SK-N-SH (cell line): ENCODE measurements around the gene TANC1. TPM values are rescaled to one million over a fixed set of nuclear protein-coding genes. Genes with fewer than 3 reads are reported as not detected.

ENCODE experiments used
- CTCF ChIA-PET: fragments of 300-600, 350-600 bp; formaldehyde crosslinking; extraction: SDS; loops from one replicate; lab custom pipeline; 2021; lab: Yijun Ruan, JAX
- POLR2A ChIA-PET: fragments of 350-600 bp; sonication (Branson Sonifier 250); formaldehyde crosslinking; extraction: SDS; loops from one replicate; lab custom pipeline; 2020; ENCODE audit warnings: antibody characterized with exemption, inconsistent platforms; lab: Yijun Ruan, JAX
- DNase-seq: peaks from one replicate; pipeline ENCODE4 v3.0.0; 2012
- H2AFZ ChIP-seq: fragments of 200-600 bp; sonication (generic); 2 replicates; pipeline ENCODE4 v1.8.1; 2016; ENCODE audit warnings: antibody characterized with exemption, mild to moderate bottlenecking, low read depth
- H3F3A ChIP-seq: fragments of 200-600 bp; sonication (generic); replicated peaks from 2 replicates; pipeline ENCODE3; 2016; ENCODE audit warnings: antibody characterized with exemption, mild to moderate bottlenecking; ENCODE audit not compliant: insufficient read depth
- H3K27ac ChIP-seq, 2 experiments: fragments of 200-500 bp in 1 of 2; fragments of 200-600 bp in 1 of 2; sonication (Bioruptor generic) in 1 of 2; sonication (generic), shearing (Covaris generic) in 1 of 2; 2 replicates each; pipeline versions ENCODE4 v1.5.1 to v1.6.1; 2014 to 2016; ENCODE audit warnings: low read depth in 2 of 2, inconsistent platforms in 1 of 2, low read length in 1 of 2, mild to moderate bottlenecking in 1 of 2, mixed read lengths in 1 of 2
- H3K27me3 ChIP-seq: fragments of 200-600 bp; sonication (generic), shearing (Covaris generic); 2 replicates; pipeline ENCODE4 v1.6.1; 2016; ENCODE audit warnings: mixed run types; ENCODE audit not compliant: insufficient read depth
- H3K36me3 ChIP-seq, 2 experiments: fragments of 200-500 bp in 1 of 2; fragments of 200-600 bp in 1 of 2; sonication (Bioruptor generic) in 1 of 2; sonication (generic) in 1 of 2; replicated peaks in 1 of 2; 2 replicates each; pipeline versions ENCODE3 to v1.5.1; 2014 to 2016; ENCODE audit warnings: low read length in 1 of 2, mild to moderate bottlenecking in 1 of 2; ENCODE audit not compliant: insufficient read depth in 2 of 2, control insufficient read depth in 1 of 2
- H3K4me1 ChIP-seq, 2 experiments: fragments of 200-500 bp in 1 of 2; fragments of 200-600 bp in 1 of 2; sonication (Bioruptor generic) in 1 of 2; sonication (generic), shearing (Covaris generic) in 1 of 2; 2 replicates each; pipeline versions ENCODE4 v1.5.1 to v1.6.1; 2014 to 2016; ENCODE audit warnings: low read depth in 1 of 2, low read length in 1 of 2, mixed run types in 1 of 2; ENCODE audit not compliant: insufficient read depth in 2 of 2, control insufficient read depth in 1 of 2
- H3K4me2 ChIP-seq: fragments of 200-600 bp; sonication (generic), shearing (Covaris generic); 2 replicates; pipeline ENCODE4 v1.6.1; 2017; ENCODE audit warnings: mixed run types
- H3K4me3 ChIP-seq, 2 experiments: fragments of 200-500 bp in 1 of 2; fragments of 200-600 bp in 1 of 2; sonication (Bioruptor generic) in 1 of 2; sonication (generic), shearing (Covaris generic) in 1 of 2; 2 replicates each; pipeline versions ENCODE4 v1.5.1 to v1.8.1; 2014 to 2016; ENCODE audit warnings: low read depth in 2 of 2, inconsistent platforms in 1 of 2, low read length in 1 of 2, mild to moderate bottlenecking in 1 of 2, mixed read lengths in 1 of 2, moderate library complexity in 1 of 2
- H3K79me2 ChIP-seq: fragments of 200-600 bp; sonication (generic); 2 replicates; pipeline ENCODE4 v1.8.1; 2017; ENCODE audit warnings: mild to moderate bottlenecking; ENCODE audit not compliant: insufficient read depth
- H3K9ac ChIP-seq: fragments of 200-600 bp; sonication (generic); 2 replicates; pipeline ENCODE4 v1.6.1; 2017; ENCODE audit warnings: mixed run types
- H3K9me2 ChIP-seq: fragments of 200-600 bp; sonication (generic); 2 replicates; pipeline ENCODE4 v1.6.1; 2017; ENCODE audit warnings: mixed run types
- H3K9me3 ChIP-seq: fragments of 200-600 bp; sonication (generic); 2 replicates; pipeline ENCODE4 v1.6.1; 2017; ENCODE audit warnings: mixed run types, mild to moderate bottlenecking, moderate library complexity
- H4K20me1 ChIP-seq: fragments of 200-600 bp; sonication (generic); 2 replicates; pipeline ENCODE4 v1.6.1; 2017; ENCODE audit warnings: mild to moderate bottlenecking, mixed run types; ENCODE audit not compliant: insufficient read depth
- EP300 ChIP-seq, 2 experiments: IDR thresholded peaks; 2 replicates each; pipeline versions ENCODE4 v1.4.0 to v1.6.1; 2012; ENCODE audit warnings: borderline replicate concordance in 1 of 2, low read depth in 1 of 2, low read length in 1 of 2
- EZH2phosphoT487 ChIP-seq: fragments of 200-600 bp; sonication (generic); IDR thresholded peaks from 2 replicates; pipeline ENCODE4 v1.6.1; 2017; ENCODE audit warnings: low read depth, mixed run types, mild to moderate bottlenecking, antibody characterized with exemption, moderate library complexity, borderline replicate concordance
- FOXM1 ChIP-seq: IDR thresholded peaks from 2 replicates; pipeline ENCODE4 v1.4.0; 2012; ENCODE audit warnings: low read depth, mild to moderate bottlenecking
- GABPA ChIP-seq: IDR thresholded peaks from 2 replicates; pipeline ENCODE4 v1.4.0; 2012; ENCODE audit warnings: low read depth, mild to moderate bottlenecking
- MEF2A ChIP-seq: IDR thresholded peaks from 2 replicates; pipeline ENCODE4 v1.4.0; 2012; ENCODE audit warnings: low read depth, borderline replicate concordance
- NFIC ChIP-seq: IDR thresholded peaks from 2 replicates; pipeline ENCODE4 v1.4.0; 2012; ENCODE audit warnings: borderline replicate concordance
- NRF1 ChIP-seq: IDR thresholded peaks from 2 replicates; pipeline ENCODE4 v1.6.1; 2012; ENCODE audit warnings: low read depth, mild to moderate bottlenecking, low read length
- RAD21 ChIP-seq: IDR thresholded peaks from 2 replicates; pipeline ENCODE4 v1.6.1; 2012; ENCODE audit warnings: mild to moderate bottlenecking, low read length
- TAF1 ChIP-seq: IDR thresholded peaks from 2 replicates; pipeline ENCODE4 v1.6.1; 2012; ENCODE audit warnings: low read depth, mild to moderate bottlenecking, low read length, moderate library complexity, borderline replicate concordance
- TCF12 ChIP-seq: IDR thresholded peaks from 2 replicates; pipeline ENCODE4 v1.4.0; 2012
- YY1 ChIP-seq: IDR thresholded peaks from 2 replicates; pipeline ENCODE4 v1.4.0; 2012; ENCODE audit warnings: low read depth, mild to moderate bottlenecking
- WGBS: methylation state at CpG from one replicate; pipeline ENCODE4 v1.1.6; 2017; ENCODE audit warnings: low lambda C conversion rate; 5-methylcytosine and 5-hydroxymethylcytosine counted together
- polyA plus RNA-seq, 3 experiments: library from polyadenylated mRNA; depleted of rRNA; stranded (reverse); fragments of >200 nt; gene quantifications; 2 replicates each; pipeline ENCODE4 v1.2.3, GENCODE V29; 2012
- TF ChIP-seq, protein P1 (sequence below): IDR thresholded peaks from 2 replicates; pipeline ENCODE4; 2012
- TF ChIP-seq, protein P2 (sequence below): fragments of 200-600 bp; sonication (generic); IDR thresholded peaks from 2 replicates; pipeline ENCODE4 v1.6.1; 2017; ENCODE audit warnings: antibody characterized with exemption, mild to moderate bottlenecking, moderate library complexity
- TF ChIP-seq, protein P3 (sequence below): fragments of 150-350 bp; IDR thresholded peaks from 2 replicates; pipeline ENCODE4 v1.6.1; 2016; ENCODE audit warnings: mild to moderate bottlenecking, low read depth, low read length
- TF ChIP-seq, protein P4 (sequence below): fragments of 150-350 bp; IDR thresholded peaks from 2 replicates; pipeline ENCODE4 v1.6.1; 2017; ENCODE audit warnings: antibody characterized with exemption, low read length, low read depth, borderline replicate concordance

Gene TANC1
- polyA plus RNA-seq, 1 of the 3 experiments (the other 2 are of a cell fraction): 19.2 TPM

DNA sequence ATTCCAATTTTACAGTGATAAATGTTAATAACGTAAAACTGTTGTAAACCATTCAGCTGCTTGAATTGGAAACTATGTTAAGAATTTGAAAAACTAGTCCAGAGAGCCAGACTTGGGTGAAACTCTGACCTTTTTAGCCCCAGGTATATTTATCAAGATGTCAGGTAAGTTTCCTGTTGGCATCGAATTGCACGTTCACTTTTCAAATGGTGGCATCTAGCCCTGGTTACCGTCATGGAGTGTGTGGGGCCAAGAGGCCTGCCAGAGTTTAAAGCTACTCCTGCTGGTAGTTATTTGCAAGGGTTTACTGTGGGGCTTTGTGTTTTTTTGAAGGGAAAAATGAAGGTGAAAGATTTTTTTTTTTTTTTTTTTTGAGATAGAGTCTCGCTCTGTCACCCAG, 208.1 kb downstream of the TANC1 start (continued):
- TF ChIP-seq, protein P1, sequence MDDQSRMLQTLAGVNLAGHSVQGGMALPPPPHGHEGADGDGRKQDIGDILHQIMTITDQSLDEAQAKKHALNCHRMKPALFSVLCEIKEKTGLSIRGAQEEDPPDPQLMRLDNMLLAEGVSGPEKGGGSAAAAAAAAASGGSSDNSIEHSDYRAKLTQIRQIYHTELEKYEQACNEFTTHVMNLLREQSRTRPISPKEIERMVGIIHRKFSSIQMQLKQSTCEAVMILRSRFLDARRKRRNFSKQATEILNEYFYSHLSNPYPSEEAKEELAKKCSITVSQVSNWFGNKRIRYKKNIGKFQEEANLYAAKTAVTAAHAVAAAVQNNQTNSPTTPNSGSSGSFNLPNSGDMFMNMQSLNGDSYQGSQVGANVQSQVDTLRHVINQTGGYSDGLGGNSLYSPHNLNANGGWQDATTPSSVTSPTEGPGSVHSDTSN: no peak

DNA sequence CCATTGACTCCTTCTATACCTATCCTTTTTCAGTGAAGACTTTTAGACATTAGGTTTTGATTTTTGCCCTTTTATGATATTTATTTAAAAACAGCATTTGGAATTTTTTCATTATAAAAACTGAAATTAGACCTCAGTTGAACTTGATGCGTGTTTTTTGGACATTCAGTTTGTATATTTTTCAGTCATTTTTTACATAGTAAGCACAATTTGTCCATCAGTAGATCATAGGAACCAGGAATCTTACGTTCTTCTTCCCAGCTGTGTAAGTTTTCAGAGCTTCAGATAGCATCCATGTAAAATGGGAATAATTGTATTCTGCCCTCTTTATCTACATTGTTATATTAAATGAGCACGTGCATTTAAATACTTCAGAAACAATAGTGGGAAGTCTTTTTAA, 208.9 kb downstream of the TANC1 start:
- ChIA-PET CTCF (interaction anchor here (1.0 kb wide), 1 partner anchor 9 kb away, joined by 3 read pairs; no protein-coding TSS in a partner anchor), POLR2A (no interaction called here)
- peaks cover 3% of the 10 kb centered on the region for H3F3A ChIP-seq
- no peaks in the 10 kb centered on the region for H4K20me1 ChIP-seq
- no peak overlapping the region for H3K9ac ChIP-seq
- H3K9me3 ChIP-seq: no peaks in the 10 kb centered on the region
- no peak overlapping the region for H3K4me3 ChIP-seq
- 95% methylated on average over 3 of the region's 3 CpGs for WGBS
- TF ChIP-seq RAD21: no peak
- no peak for TF ChIP-seq GABPA
- no peak for TF ChIP-seq EZH2phosphoT487
- no peak for TF ChIP-seq TAF1
- no peak for TF ChIP-seq NRF1
- TF ChIP-seq, protein P2, sequence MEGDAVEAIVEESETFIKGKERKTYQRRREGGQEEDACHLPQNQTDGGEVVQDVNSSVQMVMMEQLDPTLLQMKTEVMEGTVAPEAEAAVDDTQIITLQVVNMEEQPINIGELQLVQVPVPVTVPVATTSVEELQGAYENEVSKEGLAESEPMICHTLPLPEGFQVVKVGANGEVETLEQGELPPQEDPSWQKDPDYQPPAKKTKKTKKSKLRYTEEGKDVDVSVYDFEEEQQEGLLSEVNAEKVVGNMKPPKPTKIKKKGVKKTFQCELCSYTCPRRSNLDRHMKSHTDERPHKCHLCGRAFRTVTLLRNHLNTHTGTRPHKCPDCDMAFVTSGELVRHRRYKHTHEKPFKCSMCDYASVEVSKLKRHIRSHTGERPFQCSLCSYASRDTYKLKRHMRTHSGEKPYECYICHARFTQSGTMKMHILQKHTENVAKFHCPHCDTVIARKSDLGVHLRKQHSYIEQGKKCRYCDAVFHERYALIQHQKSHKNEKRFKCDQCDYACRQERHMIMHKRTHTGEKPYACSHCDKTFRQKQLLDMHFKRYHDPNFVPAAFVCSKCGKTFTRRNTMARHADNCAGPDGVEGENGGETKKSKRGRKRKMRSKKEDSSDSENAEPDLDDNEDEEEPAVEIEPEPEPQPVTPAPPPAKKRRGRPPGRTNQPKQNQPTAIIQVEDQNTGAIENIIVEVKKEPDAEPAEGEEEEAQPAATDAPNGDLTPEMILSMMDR: no peak
- TF ChIP-seq FOXM1: no peak
- TF ChIP-seq TCF12: no peak
- TF ChIP-seq, protein P1: no peak
- TF ChIP-seq NFIC: no peak
- TF ChIP-seq, protein P3, sequence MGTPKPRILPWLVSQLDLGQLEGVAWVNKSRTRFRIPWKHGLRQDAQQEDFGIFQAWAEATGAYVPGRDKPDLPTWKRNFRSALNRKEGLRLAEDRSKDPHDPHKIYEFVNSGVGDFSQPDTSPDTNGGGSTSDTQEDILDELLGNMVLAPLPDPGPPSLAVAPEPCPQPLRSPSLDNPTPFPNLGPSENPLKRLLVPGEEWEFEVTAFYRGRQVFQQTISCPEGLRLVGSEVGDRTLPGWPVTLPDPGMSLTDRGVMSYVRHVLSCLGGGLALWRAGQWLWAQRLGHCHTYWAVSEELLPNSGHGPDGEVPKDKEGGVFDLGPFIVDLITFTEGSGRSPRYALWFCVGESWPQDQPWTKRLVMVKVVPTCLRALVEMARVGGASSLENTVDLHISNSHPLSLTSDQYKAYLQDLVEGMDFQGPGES: no peak
- TF ChIP-seq EP300 (IDR thresholded peaks at IDR 0.05; ENCODE audit: borderline replicate concordance in 1 of 2, low read depth in 1 of 2, low read length in 1 of 2): no peak
- TF ChIP-seq MEF2A: no peak
- TF ChIP-seq YY1: no peak
- TF ChIP-seq, protein P4, sequence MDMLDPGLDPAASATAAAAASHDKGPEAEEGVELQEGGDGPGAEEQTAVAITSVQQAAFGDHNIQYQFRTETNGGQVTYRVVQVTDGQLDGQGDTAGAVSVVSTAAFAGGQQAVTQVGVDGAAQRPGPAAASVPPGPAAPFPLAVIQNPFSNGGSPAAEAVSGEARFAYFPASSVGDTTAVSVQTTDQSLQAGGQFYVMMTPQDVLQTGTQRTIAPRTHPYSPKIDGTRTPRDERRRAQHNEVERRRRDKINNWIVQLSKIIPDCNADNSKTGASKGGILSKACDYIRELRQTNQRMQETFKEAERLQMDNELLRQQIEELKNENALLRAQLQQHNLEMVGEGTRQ: no peak
- H3K4me1 ChIP-seq: peaks cover 0 to 22% of the 10 kb centered on the region in 2 experiments; a peak in 2 of 4 replicates
- no peak overlapping the region for H3K4me2 ChIP-seq
- H3K36me3 ChIP-seq: peaks cover 16 to 58% of the 10 kb centered on the region in 2 experiments
- H3K27ac ChIP-seq: peak overlapping the region in 1 of 2 experiments; percentile 22; a peak in 2 of 4 replicates
- no peaks in the 10 kb centered on the region for H3K79me2 ChIP-seq
- H2AFZ ChIP-seq: no peak overlapping the region
- DNase-seq: no peak
- no peaks in the 10 kb centered on the region for H3K9me2 ChIP-seq
- H3K27me3 ChIP-seq: no peaks in the 10 kb centered on the region
